ENCODE measurements around the gene TMEM40.
A peak's percentile ranks its signal among the peaks of the same experiment; 100 is the strongest.
"Not testable (repeated sequence)": the region's sequence is repeated elsewhere in the genome, so short reads cannot be mapped to it uniquely, and the experiment has no call there.

TMEM40 gene

DNA sequence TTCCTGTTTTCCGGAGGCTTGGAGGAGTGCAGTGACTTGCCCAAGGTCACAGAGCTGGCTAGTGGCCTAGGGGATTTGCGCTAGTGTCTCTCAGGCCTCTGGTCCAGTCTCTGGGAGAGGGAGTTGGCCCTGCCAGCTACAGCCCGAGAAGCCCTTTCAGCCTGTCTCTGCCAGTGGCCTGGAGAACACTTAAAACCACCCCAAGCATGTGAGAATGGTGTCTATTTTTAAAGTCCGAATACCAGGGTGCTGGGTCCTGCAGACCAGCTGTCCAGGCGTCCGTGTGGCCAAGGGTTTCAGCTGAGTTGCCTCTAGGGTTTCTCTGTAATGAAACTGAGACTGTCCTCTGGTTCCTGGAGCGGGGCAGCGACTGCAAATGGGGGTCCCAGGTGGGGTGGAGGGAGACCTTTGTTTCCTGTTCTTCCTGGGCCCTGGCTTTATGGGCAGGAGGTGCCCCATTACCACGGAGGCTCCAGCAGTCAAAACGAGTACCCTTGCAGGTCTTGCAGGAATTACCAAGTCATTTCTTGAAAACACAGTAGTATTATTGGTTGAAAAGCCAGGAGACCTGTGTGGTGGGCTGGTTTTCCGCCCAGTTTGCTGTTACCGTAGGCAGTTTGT is 39.6 kb upstream of the TMEM40 start:
- TF ChIP-seq, protein P1, sequence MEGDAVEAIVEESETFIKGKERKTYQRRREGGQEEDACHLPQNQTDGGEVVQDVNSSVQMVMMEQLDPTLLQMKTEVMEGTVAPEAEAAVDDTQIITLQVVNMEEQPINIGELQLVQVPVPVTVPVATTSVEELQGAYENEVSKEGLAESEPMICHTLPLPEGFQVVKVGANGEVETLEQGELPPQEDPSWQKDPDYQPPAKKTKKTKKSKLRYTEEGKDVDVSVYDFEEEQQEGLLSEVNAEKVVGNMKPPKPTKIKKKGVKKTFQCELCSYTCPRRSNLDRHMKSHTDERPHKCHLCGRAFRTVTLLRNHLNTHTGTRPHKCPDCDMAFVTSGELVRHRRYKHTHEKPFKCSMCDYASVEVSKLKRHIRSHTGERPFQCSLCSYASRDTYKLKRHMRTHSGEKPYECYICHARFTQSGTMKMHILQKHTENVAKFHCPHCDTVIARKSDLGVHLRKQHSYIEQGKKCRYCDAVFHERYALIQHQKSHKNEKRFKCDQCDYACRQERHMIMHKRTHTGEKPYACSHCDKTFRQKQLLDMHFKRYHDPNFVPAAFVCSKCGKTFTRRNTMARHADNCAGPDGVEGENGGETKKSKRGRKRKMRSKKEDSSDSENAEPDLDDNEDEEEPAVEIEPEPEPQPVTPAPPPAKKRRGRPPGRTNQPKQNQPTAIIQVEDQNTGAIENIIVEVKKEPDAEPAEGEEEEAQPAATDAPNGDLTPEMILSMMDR (IDR thresholded peaks at IDR 0.05; ENCODE audit: low read depth, low read length), result no peak
- no peak overlapping the region for H3K4me3 ChIP-seq (ENCODE audit: low read depth, low read length)

DNA sequence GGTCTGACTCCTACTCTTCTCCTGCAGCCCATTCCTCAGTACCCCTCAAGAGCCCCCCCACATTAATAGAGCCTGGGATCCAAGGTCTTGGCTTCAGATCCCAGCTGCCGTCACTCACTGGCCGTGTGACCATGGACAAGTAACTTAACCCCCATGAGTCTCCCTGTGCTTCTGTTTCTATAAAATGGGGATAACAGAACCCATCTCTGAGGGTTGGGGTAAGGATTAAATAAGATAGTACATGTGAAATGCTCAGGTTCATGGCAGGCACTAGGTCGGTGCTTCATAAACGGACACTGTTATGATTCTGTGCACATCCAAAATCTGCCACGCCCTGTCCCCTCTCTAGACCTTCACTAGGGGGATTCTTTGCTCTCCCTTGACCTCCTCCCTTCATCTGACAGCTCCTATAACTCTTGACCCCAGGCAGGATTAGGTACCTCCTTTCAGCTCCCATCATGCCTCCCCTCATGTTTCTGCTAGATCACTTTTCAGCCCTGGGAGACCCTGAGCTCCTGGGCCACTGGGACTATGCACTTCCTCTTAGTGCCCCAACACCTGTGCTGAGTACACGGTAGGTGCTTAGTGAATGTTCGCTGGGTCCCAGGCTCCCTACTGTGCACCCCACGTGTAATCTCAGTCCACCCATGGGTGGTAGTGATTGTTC is 39.0 kb upstream of the TMEM40 start:
- no peak overlapping the region for H3K4me3 ChIP-seq (ENCODE audit: low read depth, low read length)
- TF ChIP-seq, protein P1 (IDR thresholded peaks at IDR 0.05; ENCODE audit: low read depth, low read length), result no peak

DNA sequence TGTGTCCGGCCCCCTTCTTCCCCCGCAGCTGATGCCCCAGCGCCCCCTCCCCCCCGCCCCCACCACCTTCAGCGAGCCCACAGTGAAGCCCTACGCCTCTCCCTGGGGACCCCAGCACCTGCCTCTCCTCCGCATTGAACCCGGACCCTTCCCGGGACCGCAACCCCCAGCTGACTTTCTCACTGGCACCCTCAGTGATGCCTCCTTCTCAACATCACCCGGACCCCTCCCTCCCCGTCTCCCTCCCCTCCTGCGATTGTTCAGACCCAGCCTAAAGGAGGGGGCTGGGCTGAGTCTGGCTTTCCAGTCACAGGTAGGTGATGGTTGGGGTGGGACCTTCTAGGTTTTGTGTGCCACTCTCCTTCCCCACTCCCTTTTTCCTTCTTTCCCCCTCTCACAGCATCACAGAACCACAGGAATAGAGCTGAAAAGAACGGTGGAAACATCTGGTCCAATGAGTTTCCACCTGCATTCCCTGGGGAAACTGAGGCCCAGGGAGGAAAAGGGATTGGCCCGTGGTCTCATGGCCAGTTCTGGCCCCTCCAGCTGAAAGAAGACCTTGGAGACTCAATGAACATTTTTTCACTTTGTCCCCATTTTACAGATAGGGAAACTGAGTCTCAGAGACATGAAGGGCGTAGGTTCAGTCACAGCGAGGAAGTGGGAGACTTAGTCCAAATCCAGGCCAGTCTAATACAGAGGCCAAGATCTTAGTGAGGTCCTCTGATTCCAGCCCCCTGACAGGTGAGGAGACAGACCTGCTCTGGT is 38.2 kb upstream of the TMEM40 start:
- TF ChIP-seq, protein P1 (IDR thresholded peaks at IDR 0.05; ENCODE audit: low read depth, low read length), result no peak
- no peak overlapping the region for H3K4me3 ChIP-seq (ENCODE audit: low read depth, low read length)

DNA sequence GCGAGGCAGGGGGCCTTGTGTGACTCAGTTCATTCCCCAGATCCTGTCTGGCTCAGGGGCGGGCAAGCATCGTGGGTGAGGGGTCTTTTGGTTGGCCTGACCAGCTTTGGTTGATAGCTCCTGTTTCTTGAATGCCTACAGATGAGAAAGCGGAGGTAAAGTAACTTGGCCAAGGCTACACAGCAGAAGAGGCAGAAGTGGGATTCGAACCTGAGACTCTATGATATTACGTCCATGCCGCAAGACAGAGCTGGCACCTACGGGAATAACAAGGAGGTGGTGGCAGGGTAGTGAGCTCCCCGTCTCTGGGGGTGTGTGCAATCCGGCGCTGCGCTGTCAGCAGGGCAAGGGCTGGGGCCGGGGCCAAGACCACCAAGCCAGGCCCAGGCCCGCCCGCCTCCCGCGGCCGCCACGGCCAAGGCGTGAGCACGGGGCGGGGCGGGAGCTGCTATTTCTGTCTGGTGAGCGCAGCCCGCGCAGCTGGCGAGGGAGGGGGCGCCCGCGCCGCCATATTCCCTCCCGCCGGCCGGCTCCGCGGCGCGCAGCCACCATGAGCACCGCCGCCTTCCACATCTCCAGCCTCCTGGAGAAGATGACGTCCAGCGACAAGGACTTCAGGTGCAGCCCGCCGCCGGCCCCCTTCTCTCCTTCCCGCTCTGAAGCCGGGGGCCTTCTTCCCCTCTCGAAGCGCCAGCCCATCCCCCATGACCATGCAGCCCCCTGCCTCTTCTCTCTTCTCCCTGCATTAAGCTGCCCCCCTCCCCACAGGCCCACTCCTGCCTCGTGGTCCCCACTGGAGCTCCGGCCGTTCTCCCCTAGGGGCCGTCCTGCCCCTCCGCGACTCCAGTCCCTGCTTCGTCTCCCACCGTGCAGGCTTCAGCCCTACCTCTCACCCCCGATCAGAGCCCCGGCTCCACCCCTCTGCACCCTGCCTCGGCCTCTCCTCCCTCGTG is 37.4 kb upstream of the TMEM40 start, which contains the start of gene CAND2:
CAND2 (plus strand) TSS at position 510 of the 953 bp plus-strand sequence; CDS start at position 551, 41 bp downstream.
- peak within 1 kb of the TSS; percentile 56 for H3K4me3 ChIP-seq (ENCODE audit: low read depth, low read length)
- TF ChIP-seq, protein P1 (IDR thresholded peaks at IDR 0.05; ENCODE audit: low read depth, low read length), result no peak

DNA sequence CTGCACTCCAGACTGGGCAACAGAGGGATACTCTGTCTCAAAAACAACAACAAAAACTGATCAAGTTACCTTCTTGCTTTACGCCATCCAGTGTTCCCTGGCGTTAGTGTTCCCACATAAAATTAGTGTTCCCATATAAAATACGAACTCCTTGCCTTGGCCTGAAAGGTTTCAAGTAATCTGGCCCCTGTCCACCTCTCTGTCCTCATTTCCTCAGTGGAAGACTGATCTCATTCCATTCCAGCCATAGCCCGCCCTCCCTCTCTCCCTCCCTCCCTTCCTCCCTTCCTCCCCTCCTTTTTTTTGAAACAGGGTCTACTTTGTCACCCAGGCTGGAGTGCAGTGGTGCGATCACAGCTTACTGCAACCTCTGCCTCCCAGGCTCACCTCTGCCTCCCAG is 34.6 kb upstream of the TMEM40 start:
- H3K4me3 ChIP-seq (ENCODE audit: low read depth, low read length), result no peak overlapping the region
- TF ChIP-seq, protein P1 (IDR thresholded peaks at IDR 0.05; ENCODE audit: low read depth, low read length), result no peak

DNA sequence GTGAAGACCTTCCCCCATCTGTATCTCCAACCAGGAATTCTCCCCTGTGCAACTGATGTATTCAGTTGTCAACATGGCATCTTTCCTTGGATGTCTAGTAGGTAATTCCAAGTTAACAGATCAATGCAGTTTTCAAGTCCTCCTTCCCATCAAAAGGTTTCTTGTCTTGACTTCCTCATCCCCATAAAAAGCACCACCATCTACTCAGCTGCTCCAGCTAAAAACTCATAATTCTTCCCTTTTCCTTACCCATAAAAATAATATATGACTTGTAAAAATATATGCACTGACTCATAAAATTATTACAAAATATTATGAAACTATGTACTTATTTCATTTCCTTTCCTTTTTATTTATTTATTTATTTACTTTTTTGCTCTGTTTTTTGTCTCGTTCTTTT is 32.4 kb upstream of the TMEM40 start:
- H3K4me3 ChIP-seq (ENCODE audit: low read depth, low read length), result no peak overlapping the region
- TF ChIP-seq, protein P1 (IDR thresholded peaks at IDR 0.05; ENCODE audit: low read depth, low read length), result no peak

DNA sequence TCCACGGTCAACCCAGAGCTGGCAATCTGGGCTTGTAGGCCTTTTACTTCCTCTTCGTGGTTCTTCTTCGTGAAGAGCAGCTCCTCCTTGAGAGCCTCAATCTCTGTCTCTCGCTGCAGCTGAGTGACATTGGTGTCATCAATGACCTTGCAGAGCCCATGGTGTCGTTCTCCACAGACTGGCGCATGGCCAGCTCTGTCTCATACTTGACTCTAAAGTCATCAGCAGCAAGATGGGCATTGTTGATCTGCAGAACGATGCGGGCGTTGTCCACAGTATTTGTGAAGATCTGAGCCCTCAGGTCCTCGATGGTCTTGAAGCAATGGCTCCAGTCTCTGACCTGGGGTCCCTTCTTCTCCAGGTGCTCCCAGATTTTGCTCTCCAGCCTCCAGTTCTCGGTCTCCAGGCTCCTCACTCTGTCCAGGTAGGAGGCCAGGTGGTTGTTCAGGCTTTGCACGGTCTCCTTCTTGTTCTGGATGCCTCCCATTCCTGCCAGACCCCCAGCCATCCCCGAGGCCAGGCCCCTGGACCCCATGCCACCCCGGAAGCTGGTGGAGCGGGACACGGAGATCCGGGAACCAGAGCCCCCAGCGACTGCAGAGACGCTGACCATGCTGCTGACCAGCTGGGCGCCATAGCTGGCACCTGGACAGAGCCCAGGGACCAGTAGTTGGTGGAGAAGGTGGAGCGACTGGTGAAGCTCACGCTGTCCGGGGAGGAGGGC is 29.1 kb upstream of the TMEM40 start:
- H3K4me3 ChIP-seq (ENCODE audit: low read depth, low read length), result not testable (repeated sequence)
